GM10847 (cell line): Measurements from ENCODE around the gene H2BK1.

Experiments used
- POLR2A ChIP-seq: IDR thresholded peaks from 2 replicates; pipeline ENCODE4 v1.6.1; 2011; ENCODE audit not compliant: insufficient read length; ENCODE audit errors: extremely low read depth

The H2BK1 gene

DNA sequence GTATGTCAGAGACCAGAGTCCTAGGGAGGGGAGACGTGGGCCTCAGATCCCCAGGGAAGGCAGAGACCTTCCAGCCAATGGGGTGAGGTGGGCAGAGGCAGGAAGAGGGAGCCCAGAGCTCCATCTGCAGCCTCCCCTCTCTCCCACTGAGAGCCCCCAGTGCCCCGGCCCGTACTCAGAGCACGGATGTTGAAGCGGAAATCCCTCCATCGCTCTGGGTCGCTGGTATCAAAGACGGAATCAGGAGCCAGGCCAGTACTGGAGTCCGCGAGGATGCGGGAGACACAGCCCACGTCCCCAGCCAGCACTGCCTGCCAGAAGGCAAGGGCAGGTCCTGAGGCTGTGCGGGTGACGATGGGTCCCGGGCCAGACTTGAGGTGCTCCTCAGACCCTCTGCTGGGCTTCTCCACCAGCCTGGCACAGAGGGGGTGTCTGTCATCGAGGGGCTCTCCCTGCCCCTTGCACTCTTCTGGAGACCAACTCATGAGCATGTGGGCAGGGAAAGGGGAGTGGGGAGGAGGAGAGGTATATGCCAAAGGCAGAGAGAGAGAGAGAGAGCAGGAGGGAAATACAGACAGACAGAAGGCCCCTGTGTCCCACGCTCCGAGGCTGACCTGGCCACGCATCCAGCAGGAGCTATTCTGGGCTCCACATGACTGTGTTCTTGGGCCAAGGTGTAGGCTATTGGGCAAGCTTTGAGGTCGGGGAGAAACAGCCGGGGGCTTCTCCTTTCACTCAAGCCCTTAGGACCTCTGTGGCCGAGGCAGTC, 23.5 kb downstream of the H2BK1 start, which contains the start of gene ASB10:
Gene ASB10, minus strand, starts transcription at position 611 of the 769 bp plus-strand sequence. Its CDS starts 120 bp downstream, at position 491.
- TF ChIP-seq POLR2A: no peak

DNA sequence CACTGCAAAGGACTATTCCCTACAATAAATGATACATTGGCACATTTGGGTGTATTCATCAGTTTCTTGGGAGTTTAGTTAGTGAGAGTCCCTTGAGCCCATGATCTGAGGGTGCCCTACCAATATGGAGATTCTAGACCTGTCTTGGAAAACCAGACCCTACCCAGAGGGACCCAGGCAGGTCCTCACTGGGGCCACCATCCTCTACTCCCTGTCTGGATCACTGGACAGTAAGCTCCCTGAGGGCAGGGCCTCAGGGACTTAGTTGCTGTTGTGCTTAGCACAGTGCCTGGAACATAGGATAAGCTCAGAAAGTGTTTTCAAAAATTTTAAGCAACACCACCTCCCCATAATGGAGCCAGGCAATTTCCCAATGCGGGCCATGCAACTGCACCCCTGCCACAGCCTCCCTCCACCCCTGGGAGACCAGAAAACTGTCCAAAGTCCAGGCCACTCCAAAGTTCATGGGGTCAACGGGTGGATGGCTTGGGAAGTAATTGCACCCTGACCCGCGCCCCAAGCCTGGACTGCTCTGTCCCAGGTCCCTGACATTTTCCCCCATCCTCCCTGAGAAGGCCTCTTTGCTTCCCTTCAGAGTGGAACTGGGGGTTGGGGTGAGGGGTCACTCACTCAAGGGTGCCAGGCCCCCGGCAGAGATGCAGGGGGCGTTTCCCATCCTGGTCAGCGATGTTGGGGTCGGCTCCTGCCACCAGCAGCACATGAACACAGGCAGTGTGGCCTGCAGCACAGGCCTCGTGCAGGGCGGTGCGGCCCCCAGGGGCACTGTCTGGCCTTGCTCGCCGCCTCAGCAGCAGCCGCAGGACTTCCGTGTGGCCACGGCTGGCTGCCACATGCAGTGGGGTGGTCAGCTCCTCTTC, 24.3 kb downstream of the H2BK1 start:
- no peak for TF ChIP-seq POLR2A

DNA sequence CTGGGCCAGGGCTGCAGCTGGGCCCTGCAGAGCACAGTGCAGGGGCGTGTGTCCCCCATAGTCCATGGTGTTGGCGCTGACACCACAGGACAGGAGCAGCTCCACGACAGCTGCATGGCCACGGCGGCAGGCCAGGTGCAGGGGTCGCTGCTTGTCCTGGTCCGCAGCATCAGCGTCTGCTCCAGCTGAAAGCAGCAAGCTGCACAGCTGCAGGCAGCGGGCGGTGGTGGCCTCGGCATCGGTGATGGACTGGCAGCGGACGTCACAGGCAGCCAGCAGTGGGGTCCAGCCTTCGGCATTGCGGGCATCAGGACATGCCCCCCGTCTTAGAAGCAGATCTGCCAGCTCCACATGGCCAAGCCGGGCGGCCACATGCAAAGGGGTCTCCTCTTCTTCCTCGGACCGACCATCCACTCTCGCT, 29.3 kb downstream of the H2BK1 start:
- TF ChIP-seq POLR2A: no peak

DNA sequence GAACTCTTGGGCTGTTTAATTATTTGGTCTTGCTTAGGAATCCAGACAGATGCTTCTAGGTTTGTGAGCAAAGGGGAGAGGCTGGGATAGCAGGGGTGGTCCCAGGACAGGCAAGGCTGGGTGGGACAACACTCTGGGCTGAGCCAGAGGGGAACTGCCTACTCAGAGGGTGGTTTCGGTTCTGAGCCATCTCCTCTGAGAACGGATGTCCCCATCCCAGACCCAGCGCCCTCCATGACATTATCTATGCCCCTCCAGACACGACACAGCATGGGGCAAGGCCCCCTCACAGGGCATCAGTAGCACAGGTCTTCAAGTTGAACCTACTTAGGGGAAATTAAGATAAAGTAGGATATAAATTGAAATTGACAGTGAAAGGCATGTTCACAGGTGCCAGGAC, 30.3 kb downstream of the H2BK1 start:
- no peak for TF ChIP-seq POLR2A

DNA sequence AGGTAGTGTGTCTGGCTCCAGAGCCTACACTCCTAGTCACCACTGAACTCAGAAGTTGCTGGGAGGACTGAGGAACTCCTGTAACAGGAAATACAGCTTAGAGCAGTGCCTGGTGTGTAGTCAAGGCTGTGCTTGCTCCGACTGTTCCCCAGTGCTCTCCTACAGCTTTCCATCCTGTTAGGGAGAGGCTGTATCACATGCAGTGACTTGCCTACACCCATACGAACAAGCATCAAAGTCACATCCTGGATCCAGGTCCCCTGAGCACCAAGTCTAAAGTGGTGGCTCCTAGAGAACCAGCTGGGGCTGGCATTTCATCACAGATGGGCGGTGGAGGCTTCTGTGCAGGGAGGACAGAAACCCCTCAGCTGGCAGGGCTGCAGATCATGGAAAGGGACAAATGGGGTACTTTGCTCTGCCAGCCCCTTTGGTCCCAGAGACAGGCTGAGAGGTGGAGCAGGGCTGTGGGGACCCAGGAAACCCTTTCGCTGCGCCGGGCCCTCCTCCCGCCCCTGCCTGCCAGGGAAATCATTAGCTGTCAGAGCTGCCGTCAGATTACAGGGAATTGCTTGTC, 30.9 kb downstream of the H2BK1 start:
- TF ChIP-seq POLR2A: no peak

DNA sequence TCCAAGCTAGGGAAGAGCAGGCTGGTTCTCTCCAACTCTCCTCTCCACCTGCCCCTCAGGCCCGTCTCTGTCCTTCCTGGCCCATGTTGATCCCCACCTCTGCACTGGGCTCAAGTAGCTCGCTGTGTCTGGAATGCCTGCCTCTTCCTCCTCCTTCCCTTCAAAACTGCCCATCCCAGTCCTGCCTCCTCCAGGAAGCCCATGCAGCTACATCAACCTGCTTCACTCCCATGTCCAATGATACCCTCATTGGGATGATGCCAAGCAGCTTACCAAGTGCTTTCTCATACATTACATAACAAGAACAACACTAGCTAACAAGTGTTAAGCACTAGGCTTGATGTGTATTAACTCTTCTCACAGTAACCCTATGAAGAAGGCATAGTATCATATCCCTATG, 31.5 kb downstream of the H2BK1 start:
- TF ChIP-seq POLR2A: no peak

DNA sequence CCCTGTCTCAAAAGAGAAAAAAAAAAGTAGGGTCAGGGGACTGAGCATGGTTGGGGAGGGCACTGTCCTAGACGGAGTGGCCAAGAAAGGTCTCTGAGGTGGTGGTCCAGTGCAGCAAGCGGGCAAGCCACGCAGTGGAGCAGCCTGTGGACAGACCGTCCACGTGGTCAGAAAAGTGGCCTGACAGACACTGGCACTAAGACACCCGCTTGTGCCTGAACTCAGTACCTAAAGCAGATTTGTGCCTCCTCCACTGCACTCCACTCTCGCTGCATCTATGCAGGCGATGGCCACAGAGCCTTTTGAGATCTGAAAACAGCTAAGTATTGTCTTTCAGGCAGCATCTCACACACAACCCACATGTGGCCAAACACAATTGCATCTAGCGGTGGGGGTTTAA, 32.1 kb downstream of the H2BK1 start:
- TF ChIP-seq POLR2A: no peak

DNA sequence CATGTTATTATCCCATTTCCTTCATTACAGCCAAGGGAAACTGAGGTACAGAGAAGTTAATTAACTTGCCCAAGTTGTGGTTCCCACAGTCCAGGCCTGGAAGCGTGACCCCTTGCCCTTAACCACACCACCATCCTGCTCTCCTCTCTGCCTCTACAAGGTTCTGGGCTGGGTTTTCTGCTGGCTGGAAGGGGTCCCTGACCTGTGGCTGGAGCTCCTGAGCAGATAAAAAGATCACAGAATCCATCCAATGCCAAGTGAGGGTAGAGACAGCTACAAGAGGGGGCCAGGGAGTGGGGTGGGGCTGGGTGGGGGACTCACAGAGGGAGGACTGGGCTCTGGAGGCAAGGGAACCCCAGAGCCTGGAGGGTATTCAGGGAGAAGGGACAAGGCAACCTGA, 33.0 kb downstream of the H2BK1 start:
- TF ChIP-seq POLR2A: no peak

DNA sequence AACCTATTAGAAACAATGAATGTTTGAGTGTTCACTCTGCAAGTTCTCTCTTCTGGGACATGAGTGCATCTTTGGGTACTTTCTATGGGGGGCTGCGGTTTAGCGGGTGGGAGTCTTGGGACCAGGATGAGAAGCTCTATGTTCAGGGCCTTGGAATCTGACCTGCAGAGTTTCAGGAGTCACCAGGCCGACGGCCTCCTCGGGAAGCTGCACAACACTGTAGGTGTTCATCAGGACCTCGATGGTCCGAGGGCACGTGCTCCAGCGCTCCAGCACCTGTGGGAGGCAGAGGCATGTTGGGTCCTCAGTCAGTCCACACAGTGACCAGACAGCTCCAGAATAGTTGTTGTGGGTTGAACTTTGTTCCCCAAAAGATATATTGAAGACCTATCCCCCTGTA, 33.9 kb downstream of the H2BK1 start:
- no peak for TF ChIP-seq POLR2A

DNA sequence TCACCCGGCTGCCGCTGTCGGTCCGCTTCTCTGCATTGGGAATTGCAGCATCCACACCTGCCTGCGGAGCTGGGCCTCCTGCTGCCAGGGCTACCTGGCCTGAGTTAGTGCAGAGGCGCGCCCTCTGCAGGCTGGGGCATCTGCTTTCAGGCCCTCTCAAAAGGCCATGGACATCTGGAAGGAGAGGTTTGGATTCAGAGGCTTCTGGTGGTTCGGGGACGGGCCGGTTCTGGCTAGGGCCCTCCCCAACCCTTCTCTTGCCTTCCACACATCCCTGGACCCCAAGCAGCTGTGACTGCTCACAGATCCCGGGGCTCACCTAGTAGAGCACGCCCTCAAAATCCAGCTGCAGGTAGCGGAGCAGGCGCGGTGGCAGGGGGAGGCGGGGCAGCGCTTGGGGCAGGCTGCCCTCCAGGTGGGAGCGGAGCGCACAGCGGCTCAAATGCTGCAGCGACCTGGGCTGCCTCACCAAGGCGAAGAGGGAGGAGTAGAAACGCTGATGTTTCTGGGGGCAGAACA, 34.4 kb downstream of the H2BK1 start:
- TF ChIP-seq POLR2A: no peak

DNA sequence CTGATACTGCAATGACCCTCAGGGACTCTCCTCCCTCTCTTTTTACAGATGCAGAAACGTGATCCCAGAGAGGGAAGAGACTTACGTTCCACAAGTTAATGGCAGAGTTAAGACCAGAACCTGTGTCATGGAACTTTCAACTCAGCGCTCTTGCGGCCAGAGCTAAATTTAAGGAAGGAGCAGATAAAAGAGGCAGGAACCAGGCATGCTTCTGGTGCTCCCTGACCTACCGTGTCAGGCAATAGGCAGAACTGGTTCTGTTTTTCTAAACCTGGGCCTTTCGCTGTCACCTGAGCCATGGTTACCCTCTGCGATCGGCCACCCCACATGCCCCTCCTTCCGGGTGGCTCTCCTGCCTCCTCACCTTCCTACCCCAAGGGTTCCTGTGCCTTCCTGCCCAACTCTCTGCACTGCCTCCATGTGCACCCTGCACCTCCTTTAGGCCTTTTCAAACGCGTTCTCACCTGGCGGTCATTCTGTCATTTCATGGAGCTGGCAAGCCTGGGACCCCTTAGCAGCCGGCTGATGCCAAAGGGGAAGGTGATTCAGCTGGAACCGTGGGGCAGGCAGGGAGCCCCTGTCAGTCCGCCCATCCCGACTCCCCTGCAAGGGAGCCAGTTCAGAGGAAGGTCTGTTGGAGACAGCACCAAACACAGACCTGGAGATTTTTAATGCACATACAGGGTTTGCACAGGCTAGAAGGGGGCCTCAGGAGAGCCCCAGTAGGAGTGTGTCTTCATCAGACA, 35.1 kb downstream of the H2BK1 start:
- TF ChIP-seq POLR2A: no peak

DNA sequence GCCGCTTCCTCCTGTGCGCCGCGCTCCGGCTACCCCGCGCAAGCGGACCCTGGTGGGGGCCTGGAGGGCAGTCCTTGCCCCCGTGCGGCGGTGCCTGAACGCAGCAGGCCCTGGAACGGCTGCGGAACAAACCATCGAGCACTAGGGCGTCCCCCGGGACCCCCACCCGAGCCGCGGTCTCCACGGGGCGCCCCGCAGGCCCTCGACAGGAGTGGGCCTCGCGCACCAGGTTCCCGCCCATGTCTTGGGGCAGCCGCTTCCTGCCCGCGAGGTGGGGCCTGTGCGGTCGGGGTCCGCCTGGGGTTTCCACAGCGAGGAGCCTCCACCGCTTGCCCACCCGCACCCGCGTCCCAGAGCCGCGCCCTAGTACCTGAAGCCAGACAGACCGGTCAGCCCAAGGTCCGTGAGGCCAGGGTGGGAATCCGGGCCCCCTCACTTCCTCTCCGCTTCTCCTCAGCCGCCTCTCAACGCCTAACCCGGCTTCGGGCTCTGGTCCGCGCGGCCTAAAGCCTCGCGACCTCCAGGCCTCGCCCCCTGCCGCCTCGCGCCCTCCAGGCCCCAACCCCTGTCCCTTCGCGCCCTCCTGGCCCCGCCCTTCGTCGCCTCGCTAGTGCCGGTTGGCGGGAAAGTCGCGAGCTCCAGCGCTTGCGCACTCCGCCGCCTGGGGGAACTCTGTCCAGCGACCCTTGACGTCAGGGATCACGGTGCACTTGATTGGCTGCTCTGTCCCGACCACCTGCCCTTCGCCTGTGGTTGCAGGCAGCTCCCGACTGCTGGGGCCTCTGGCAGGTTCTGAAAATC, 35.8 kb downstream of the H2BK1 start:
- TF ChIP-seq POLR2A: no peak

DNA sequence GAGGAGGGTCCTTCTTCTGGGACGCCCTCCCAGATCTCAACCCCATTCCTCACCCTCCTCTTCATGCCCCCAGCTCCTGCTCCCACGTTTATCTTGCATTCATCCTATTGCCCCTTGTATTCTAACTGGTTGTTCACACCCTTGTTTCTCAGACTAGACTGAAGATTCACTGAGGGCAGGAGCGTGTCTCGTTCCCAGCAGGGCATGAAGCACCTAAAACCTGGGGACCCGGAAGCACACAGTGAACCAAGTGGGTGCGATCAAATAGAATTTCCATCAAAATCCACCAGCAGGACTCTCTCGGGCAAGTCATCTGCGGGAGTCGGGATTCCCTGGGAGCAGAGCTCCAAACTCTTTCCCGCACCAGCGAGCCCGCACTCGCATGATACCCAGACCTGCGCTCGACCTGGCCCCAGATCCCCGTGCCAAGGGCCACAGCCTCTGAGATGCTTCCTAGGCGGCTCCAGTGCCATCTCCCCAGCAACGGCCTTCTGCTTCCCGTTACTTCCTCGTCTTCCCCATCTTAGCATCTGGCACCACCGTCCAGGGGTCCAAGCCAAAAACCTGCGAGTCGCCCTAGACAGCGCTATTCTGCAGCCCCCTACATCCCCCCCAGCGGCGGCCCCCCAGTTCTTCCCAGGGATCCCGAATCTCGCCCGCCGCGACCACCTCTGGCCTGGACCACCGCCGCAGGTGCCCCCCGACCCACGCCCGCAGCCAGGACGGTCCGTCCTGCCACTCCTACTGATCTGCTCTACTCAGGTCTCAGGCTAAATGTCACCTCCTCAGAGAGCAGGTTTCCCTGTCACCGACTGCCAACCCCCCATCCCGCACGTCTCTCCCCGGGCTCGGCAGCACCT, 36.7 kb downstream of the H2BK1 start:
- no peak for TF ChIP-seq POLR2A
